Activated CD4-positive, alpha-beta T cell treated with anti-CD3 and anti-CD28 coated beads for 1 hour (primary cell): ENCODE data around the gene CFDP1.
"Not testable (repeated sequence)": the region's sequence is repeated elsewhere in the genome, so short reads cannot be mapped to it uniquely, and the experiment has no call there.

Experiments
- DNase-seq: peaks from one replicate; pipeline ENCODE4 v3.0.0-alpha.2; 2020

CFDP1 gene

DNA sequence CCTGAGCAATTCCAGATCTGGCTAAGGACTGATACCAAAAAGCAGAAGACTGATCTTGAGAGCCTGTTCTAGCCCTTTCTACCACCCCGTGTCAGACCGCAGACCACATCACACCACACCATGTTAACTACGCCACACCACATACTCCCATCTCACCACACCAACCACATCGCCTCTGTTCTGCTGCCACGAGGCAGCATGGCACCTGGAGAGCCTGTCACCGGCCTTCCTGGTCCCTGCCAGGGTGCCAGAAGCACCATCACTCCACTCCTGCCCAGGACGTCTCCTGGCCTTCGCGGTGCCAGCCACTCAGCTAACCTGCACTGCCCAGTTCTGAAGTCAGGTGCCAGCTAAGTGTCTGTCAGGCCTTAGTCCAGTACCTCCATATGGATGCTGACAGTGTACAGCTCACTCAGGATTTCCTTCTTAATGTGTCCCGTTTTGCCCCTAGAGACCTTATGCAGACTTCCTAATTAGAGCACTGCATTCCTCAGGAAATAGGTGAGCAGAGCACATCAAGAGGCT is 144.6 kb downstream of the CFDP1 start:
- DNase-seq, result peak; percentile 27

DNA sequence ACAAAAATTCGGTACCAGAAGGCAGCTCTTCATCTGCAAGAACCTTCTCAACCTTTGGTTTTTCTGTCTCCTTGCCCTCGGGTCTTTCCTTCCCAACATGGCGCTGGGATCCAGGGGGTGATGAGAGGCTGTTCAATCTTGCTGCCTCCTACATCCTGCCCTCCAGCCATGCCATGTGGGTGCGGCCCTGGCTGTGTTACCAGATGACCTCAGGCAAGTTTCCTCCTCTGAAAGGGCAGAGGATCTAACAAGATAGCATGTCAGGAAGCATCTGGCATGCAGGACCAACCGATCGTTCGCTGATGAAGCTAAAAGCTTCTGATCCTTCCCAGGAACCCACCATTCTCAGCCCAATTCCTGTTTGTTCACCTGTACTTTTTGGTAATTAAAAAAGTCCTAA is 145.1 kb downstream of the CFDP1 start:
- no peak for DNase-seq

- DNase-seq, result no peak
Measured at GRCh38 chr16:75287708-75288107, 145.6 kb downstream of the CFDP1 start.

- DNase-seq, result no peak
Measured at GRCh38 chr16:75286389-75286788, 146.9 kb downstream of the CFDP1 start.

GRCh38 chr16:75282466-75283281 is 150.6 kb downstream of the CFDP1 start:
- no peak for DNase-seq

DNA sequence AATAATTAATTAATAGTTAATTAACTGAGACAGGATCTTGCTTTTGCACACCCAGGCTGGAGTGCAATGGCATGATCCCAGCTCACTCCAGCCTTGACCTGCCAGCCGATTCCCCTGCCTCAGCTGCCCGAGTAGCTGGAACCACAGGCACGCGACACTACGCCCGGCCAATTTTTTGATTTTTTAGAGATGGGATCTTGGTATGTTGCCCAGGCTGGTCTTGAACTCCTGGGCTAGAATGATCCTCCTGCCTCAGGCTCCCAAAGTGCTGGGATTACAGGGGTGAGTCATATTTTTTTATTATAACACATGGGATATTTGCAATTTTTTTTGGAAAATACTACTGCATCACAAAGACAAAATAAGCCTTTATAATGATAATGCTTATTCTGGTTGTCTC is 151.5 kb downstream of the CFDP1 start:
- DNase-seq, result no peak

DNA sequence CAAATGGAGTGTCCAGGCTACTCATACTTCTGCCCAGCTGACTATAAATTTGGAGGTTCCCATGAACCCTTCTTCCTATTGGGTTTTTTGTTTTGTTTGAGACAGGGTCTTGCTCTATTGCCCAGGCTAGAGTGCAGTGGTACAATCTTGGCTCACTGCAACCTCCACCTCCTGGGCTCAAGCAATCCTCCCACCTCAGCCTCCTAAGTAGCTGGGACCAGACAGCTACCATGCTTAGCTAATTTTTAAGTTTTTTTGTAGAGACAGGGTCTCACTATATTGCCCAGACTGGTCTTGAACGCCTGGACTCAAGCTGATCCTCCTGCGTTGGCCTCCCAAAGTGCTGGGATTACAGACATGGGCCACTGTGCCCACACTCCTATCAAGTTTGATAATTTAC is 152.3 kb downstream of the CFDP1 start:
- not testable (repeated sequence) for DNase-seq

GRCh38 chr16:75280331-75280804 is 152.9 kb downstream of the CFDP1 start:
- DNase-seq, result no peak

DNA sequence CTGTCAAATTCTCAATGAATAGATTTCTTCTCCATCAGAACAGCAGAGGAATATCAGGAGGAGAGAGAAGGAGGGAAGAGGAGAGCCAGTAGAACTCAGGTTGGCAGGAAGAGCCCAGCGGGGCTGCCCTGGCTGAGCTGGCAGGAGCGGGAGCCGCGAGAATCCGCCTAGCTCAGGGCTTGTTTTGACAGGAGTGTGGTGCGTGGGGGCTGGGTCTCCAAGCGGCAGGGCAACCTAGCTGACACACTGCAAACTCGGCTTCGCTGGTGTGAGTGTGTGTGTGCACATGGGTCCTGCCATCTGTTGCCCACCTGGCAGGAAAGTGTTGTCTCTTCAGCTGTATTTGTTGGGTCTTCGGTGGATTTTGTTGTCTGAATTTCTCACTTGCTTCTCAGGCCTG is 154.0 kb downstream of the CFDP1 start:
- DNase-seq, result no peak

- no peak for DNase-seq
Measured at GRCh38 chr16:75273054-75273925, 160.0 kb downstream of the CFDP1 start.

GRCh38 chr16:75272629-75273028 is 160.7 kb downstream of the CFDP1 start:
- not testable (repeated sequence) for DNase-seq

DNA sequence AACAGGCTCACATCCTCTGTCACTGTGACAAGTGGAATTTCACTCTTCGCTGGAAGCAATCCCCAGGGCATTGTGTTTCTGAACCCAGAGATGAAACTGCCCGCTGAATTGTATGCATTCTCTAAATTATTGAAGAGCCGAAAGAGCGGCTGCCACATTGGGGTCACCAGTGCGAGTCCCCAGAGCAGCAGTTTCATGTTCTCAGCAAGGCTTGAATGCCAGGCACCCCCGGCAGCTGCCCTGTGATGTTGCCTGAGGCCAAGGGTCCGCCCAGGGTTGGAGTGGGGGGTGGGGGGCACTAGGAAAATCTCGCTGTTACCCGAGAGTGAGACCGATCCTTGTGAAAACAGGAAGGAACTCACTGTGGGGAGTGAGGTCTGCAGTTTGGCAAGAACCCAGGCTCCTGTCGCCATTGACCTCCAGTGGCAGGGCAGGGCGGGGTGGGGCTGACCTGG is 161.2 kb downstream of the CFDP1 start:
- DNase-seq, result no peak

DNA sequence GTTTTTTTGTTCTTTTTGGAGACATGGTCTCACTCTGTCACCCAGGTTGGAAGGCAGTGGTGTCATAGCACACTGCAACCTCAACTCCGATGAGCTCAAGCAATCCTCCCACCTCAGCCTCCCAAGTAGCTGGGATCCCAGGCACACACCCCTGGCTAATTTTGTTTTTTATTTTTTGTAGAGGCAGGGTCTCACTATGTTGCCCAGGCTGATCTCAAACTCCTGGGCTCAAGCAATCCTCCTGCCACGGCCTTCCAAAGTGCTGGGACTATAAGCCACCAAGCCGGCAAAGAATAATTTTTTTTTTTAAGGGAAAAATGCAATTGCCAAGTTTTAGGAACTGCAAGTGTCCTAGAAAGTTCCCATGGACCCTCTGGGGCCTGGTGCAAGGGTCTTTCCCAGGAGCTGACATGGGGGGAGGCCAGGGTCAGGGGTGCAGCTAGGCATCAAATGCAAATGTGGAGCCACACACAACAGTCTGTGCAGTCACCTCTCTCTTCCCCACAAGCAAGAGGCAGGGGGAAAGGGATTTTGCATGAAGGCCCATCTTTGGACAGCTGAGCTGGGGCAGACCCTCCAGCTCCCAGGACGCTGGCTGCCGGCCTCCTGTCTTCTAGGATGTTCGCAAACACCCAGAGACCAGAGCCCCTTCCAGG is 161.7 kb downstream of the CFDP1 start:
- no peak for DNase-seq

DNA sequence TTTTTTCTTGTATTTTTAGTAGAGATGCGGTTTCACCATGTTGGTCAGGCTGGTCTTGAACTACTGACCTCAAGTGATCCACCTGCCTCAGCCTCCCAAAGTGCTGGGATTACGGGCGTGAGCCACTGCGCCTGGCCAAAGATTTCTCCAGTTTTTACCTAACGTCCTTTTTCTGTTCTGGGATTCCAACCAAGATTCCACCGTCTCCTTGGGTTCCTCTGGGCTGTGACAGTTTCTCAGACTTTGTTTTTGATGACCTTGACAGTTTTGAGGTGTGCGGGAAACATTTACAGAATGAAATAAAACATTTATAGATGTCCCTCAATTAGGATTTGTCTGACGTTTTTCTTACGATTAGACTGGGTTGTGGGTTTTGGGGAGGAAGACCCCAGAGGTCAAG is 163.9 kb downstream of the CFDP1 start:
- DNase-seq, result not testable (repeated sequence)

DNA sequence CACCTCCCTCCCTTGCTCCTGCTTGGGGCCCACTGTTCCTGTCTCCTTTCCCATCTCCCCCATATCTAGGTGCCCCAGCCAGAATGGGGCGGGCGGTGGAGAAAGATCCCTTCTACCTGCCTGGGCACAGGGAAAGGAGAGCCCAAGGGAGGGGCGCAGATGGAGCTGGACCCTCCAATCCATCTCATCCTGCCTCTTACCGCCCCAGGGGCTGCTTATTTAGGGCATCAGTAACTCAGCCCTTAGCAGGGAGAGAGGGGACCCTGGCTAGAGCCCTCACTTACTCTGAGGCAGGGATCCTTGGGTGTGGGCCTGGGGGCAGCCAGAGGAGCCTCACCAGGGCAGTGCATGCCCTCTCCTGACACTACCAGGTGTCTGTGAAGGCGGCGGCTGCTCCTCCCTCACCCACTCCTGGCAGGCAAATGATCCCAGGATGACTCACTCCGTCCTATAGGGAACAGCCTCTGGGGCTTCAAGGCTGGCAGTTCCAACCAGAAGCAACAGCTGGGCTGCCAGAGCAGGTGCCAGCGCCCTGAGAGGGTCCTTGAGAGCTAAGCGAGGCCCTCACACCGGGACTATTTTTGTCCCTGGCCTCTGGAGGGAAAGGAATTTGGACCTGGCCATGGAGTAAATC is 165.6 kb downstream of the CFDP1 start:
- DNase-seq, result no peak

DNA sequence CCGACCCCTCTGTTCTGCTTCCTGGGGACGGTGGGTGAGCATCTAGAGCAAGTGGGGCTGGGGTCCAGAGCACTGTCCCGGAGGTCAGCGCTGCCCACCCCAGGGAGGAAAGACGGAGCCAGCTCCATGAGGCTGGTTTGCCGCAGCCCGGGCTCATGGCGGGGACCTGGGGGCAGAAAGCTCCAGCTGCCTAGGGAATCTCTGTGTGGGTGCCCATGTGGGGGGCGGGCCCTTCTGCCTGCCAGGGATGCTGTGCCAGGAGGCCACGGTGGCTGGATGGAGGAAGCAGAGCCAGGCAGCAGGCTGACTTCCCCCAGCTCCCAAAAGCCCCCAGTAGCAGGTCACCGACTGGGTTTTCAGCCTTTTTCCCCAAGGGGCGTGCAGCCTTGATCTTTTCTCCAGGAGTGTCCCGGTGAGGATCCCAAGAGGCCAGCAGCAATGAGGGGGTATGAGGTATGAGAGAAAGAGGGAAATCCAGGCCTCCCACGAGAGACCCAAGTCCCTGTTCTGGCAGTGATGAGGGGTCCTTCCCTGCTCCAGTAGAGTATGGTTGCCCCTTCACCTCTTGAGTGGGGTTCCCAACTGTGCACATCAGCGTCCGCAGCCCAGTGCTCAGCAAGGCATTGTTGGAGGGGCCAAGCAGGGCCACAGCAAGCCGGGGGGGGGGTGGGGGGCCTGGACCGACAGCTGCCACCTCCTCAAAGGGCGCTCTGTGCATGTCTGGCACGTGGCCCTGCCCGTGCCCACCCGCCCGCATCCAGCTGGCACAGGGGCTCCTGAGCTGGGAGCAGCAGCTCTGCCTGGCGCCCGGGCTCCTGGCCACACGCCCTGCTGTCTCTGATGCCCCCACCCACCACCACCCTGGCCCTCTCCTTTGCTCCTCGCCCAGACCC is 166.3 kb downstream of the CFDP1 start:
- DNase-seq, result no peak

GRCh38 chr16:75265911-75266701 is 167.2 kb downstream of the CFDP1 start:
- DNase-seq, result no peak

GRCh38 chr16:75264999-75265910 is 168.0 kb downstream of the CFDP1 start:
- DNase-seq, result no peak

DNA sequence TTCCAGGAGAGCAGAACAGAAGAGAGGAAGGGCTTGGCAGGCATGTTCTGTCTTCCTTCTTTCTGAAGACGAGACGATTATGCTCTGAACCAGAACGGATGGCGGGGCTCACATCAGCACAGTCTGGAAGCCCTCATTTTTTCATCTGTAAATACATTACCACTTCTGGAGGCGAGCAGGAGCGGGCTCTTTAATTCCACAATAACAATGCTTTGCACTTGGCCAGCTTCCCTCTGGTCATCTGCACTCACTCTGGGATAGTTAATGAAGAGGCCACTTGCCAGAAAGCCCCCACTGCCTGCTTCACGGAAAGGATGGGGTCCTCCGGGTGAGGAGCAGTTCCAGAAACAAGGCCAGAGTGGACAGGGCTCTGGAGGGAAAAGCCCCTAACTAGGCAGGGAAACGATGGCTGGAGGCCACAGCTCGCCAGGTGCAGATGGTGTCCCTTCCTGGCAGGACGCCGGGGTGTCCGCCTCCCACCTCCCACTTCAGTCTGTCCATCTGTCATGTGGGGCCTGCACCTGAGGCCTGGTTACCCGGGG is 168.8 kb downstream of the CFDP1 start:
- no peak for DNase-seq
